HCT116 (cell line): ENCODE measurements around the gene DENND4A. TPM values are rescaled to one million over a fixed set of nuclear protein-coding genes. Genes with fewer than 3 reads are reported as not detected.
"Not testable (repeated sequence)": the region's sequence is repeated elsewhere in the genome, so short reads cannot be mapped to it uniquely, and the experiment has no call there.

Experiments used
- ATAC-seq: fragments of 200-7000 bp; cut with Tn5 transposase; 2 replicates; pipeline ENCODE4 v1.9.1; 2020; ENCODE audit warnings: mild to moderate bottlenecking, moderate library complexity
- BruUV-seq: library from RNA; stranded (reverse); fragments of 400-500 nt; replicated peaks from 2 replicates; lab custom pipeline; 2021; lab: Mats Ljungman, UMichigan
- CTCF ChIA-PET: fragments of 300-600 bp; sonication (Branson Sonifier 250); formaldehyde crosslinking; loops from one replicate; lab custom pipeline; 2021; ENCODE audit warnings: antibody characterized with exemption; lab: Charles Lee
- POLR2A ChIA-PET: fragments of 300-600, 350-600 bp; sonication (Branson Sonifier 250); formaldehyde crosslinking; loops from one replicate; lab custom pipeline; 2021; ENCODE audit warnings: antibody characterized with exemption; lab: Charles Lee
- RAD21 ChIA-PET, 2 experiments: fragments of 300-600 bp; sonication (Branson Sonifier 250); formaldehyde crosslinking; loops; one replicate each; lab custom pipeline; 2023; ENCODE audit warnings: low total read pairs in 2 of 2; ENCODE audit not compliant: uncharacterized antibody in 2 of 2, unreplicated experiment in 2 of 2, low non-redundant PET in 1 of 2; lab: Charles Lee
- DNase-seq: peaks from one replicate; pipeline ENCODE4 v3.0.0-alpha.2; 2010; ENCODE audit warnings: low read depth, low spot score
- H2AFZ ChIP-seq: fragments of 200-600 bp; shearing (Covaris generic), sonication (generic); 2 replicates; pipeline ENCODE4 v1.6.1; 2017; ENCODE audit warnings: low read depth, mixed run types, mixed read lengths, antibody characterized with exemption, low read length; ENCODE audit not compliant: poor library complexity, severe bottlenecking
- H3K27ac ChIP-seq: 2 replicates; pipeline ENCODE4 v1.5.1; 2012; ENCODE audit warnings: low read depth, low read length
- H3K27me3 ChIP-seq: fragments of 200-600 bp; sonication (generic); 2 replicates; pipeline ENCODE4 v1.6.1; 2016; ENCODE audit warnings: mixed run types, low read length, mixed read lengths; ENCODE audit not compliant: insufficient read depth
- H3K36me3 ChIP-seq, 2 experiments: fragments of 200-500 bp in 1 of 2; fragments of 200-600 bp in 1 of 2; sonication (Bioruptor generic) in 1 of 2; sonication (generic) in 1 of 2; 2 replicates each; pipeline versions ENCODE4 v1.5.1 to v1.6.1; 2014 to 2016; ENCODE audit warnings: low read length in 2 of 2, inconsistent platforms in 1 of 2, mixed read lengths in 1 of 2, mixed run types in 1 of 2; ENCODE audit not compliant: insufficient read depth in 2 of 2, control insufficient read depth in 1 of 2
- H3K4me1 ChIP-seq, 2 experiments: fragments of 200-600 bp in 1 of 2; sonication (generic) in 1 of 2; 2 replicates each; pipeline versions ENCODE4 v1.5.1 to v1.6.1; 2012 to 2017; ENCODE audit warnings: low read length in 2 of 2, inconsistent platforms in 1 of 2, mild to moderate bottlenecking in 1 of 2, mixed read lengths in 1 of 2, mixed run types in 1 of 2, moderate library complexity in 1 of 2; ENCODE audit not compliant: insufficient read depth in 2 of 2, control insufficient read depth in 1 of 2
- H3K4me2 ChIP-seq: fragments of 200-600 bp; sonication (generic); 2 replicates; pipeline ENCODE4 v1.6.1; 2017; ENCODE audit warnings: mixed run types, low read length, mixed read lengths
- H3K4me3 ChIP-seq, 2 experiments: fragments of 200-600 bp in 1 of 2; sonication (generic) in 1 of 2; replicated peaks in 1 of 2; 2 replicates each; pipeline ENCODE4 v1.5.1; 2011 to 2016; ENCODE audit warnings: low read length in 2 of 2, control low read depth in 1 of 2, low read depth in 1 of 2, mild to moderate bottlenecking in 1 of 2, mixed read lengths in 1 of 2, mixed run types in 1 of 2
- H3K79me2 ChIP-seq: fragments of 200-600 bp; sonication (generic); 2 replicates; pipeline ENCODE4 v1.6.1; 2017; ENCODE audit warnings: mild to moderate bottlenecking, mixed run types, low read length, moderate library complexity, mixed read lengths; ENCODE audit not compliant: insufficient read depth
- H3K9ac ChIP-seq: fragments of 200-600 bp; sonication (generic); 2 replicates; pipeline ENCODE4 v1.6.1; 2016; ENCODE audit warnings: low read length, mixed read lengths
- H3K9me2 ChIP-seq: fragments of 200-600 bp; sonication (generic), shearing (Covaris generic); 2 replicates; pipeline ENCODE4 v1.6.1; 2017; ENCODE audit warnings: mixed run types, mild to moderate bottlenecking, moderate library complexity; ENCODE audit not compliant: insufficient read depth
- H3K9me3 ChIP-seq, 2 experiments: fragments of 200-500 bp in 1 of 2; fragments of 200-600 bp in 1 of 2; sonication (Bioruptor generic) in 1 of 2; sonication (generic) in 1 of 2; 2 replicates each; pipeline ENCODE4 v1.6.1; 2014 to 2017; ENCODE audit warnings: low read length in 2 of 2, mixed read lengths in 2 of 2, inconsistent platforms in 1 of 2, low read depth in 1 of 2, mild to moderate bottlenecking in 1 of 2, mixed run types in 1 of 2, moderate library complexity in 1 of 2; ENCODE audit not compliant: control insufficient read depth in 1 of 2, insufficient read depth in 1 of 2
- H4K20me1 ChIP-seq: fragments of 200-600 bp; sonication (generic), shearing (Covaris generic); 2 replicates; pipeline ENCODE4 v1.6.1; 2017; ENCODE audit warnings: mixed run types, mild to moderate bottlenecking, moderate library complexity; ENCODE audit not compliant: insufficient read depth
- CBX3 ChIP-seq: IDR thresholded peaks from 2 replicates; pipeline ENCODE4 v1.6.1; 2012; ENCODE audit warnings: low read depth
- EZH2 ChIP-seq: fragments of 200-600 bp; sonication (generic); IDR thresholded peaks from 2 replicates; pipeline ENCODE4 v1.6.1; 2017; ENCODE audit warnings: antibody characterized with exemption, mixed run types
- FOSL1 ChIP-seq: IDR thresholded peaks from 2 replicates; pipeline ENCODE4 v1.6.1; 2012; ENCODE audit warnings: low read depth
- POLR2AphosphoS5 ChIP-seq: IDR thresholded peaks from 2 replicates; pipeline ENCODE4 v1.6.1; 2011; ENCODE audit warnings: mild to moderate bottlenecking, low read depth, low read length, moderate library complexity
- RAD21 ChIP-seq: IDR thresholded peaks from 2 replicates; pipeline ENCODE4 v1.6.1; 2012; ENCODE audit warnings: low read depth, mild to moderate bottlenecking
- TCF7L2 ChIP-seq: IDR thresholded peaks from 2 replicates; pipeline ENCODE4 v1.7.0; 2011; ENCODE audit warnings: borderline replicate concordance, inconsistent platforms; ENCODE audit not compliant: insufficient read depth, insufficient read length; ENCODE audit errors: extremely low read depth
- intact Hi-C: fragments of 100-400 bp; cut with micrococcal nuclease; formaldehyde crosslinking; loops from 2 replicates; pipeline ENCODE4 v1.10.0; 2022
- total RNA-seq: library from RNA; stranded (reverse); gene quantifications from one replicate; pipeline ENCODE4 v1.2.1, GENCODE V29; 2021; ENCODE audit not compliant: unreplicated experiment
- TF ChIP-seq, protein P1 (sequence below): IDR thresholded peaks from 2 replicates; pipeline ENCODE4 v1.6.1; 2011; ENCODE audit warnings: mild to moderate bottlenecking, low read length, moderate library complexity; ENCODE audit not compliant: insufficient replicate concordance; ENCODE audit errors: extremely low read depth
- TF ChIP-seq, protein P2 (sequence below): IDR thresholded peaks from 2 replicates; pipeline ENCODE4 v1.6.1; 2012

DENND4A gene
- total RNA-seq, 1 experiment from 2014 or later, result 9.1 TPM

DNA sequence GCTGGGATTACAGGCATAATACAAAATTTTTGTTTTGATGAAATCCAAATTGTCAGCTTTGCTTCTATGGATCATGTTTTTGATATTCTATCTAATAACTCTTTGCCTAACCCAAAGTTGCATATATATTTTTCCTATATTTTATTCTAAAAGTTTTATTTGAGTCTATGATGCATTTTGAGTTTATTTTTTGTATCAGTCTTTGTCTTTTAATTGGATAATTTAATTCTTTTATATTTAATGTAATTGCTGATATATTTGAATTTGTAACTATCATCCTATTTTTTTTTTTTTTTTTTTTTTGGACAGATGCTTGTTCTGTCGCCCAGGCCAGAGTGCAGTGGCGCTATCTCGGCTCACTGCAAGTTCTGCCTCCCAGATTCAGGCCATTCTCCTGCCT is 19.7 kb upstream of the DENND4A start:
- Histone ChIP-seq H3K4me3 (no peak overlapping the region), H3K9ac (no peak overlapping the region), H3K27me3 (no peaks in the 10 kb centered on the region), H3K9me2 (no peaks in the 10 kb centered on the region), H4K20me1 (no peaks in the 10 kb centered on the region), H3K79me2 (no peaks in the 10 kb centered on the region), H2AFZ (no peak overlapping the region), H3K4me2 (no peak overlapping the region), H3K36me3 (no peaks in the 10 kb centered on the region), H3K9me3 (no peaks in the 10 kb centered on the region), H3K27ac (no peak overlapping the region), H3K4me1 (no peaks in the 10 kb centered on the region)
- ATAC-seq (no peak), DNase-seq (no peak)
- no TSS peak for BruUV-seq
- ChIA-PET POLR2A (no interaction called here), RAD21 (no interaction called here), CTCF (no interaction called here)
- TF ChIP-seq FOSL1 (no peak), CBX3 (no peak), TCF7L2 (no peak), POLR2AphosphoS5 (no peak), RAD21 (no peak), EZH2 (no peak)
- TF ChIP-seq, protein P1, sequence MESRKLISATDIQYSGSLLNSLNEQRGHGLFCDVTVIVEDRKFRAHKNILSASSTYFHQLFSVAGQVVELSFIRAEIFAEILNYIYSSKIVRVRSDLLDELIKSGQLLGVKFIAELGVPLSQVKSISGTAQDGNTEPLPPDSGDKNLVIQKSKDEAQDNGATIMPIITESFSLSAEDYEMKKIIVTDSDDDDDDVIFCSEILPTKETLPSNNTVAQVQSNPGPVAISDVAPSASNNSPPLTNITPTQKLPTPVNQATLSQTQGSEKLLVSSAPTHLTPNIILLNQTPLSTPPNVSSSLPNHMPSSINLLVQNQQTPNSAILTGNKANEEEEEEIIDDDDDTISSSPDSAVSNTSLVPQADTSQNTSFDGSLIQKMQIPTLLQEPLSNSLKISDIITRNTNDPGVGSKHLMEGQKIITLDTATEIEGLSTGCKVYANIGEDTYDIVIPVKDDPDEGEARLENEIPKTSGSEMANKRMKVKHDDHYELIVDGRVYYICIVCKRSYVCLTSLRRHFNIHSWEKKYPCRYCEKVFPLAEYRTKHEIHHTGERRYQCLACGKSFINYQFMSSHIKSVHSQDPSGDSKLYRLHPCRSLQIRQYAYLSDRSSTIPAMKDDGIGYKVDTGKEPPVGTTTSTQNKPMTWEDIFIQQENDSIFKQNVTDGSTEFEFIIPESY, result no peak
- TF ChIP-seq, protein P2, sequence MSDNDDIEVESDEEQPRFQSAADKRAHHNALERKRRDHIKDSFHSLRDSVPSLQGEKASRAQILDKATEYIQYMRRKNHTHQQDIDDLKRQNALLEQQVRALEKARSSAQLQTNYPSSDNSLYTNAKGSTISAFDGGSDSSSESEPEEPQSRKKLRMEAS, result no peak
- intact Hi-C loops, result no loop called here

DNA sequence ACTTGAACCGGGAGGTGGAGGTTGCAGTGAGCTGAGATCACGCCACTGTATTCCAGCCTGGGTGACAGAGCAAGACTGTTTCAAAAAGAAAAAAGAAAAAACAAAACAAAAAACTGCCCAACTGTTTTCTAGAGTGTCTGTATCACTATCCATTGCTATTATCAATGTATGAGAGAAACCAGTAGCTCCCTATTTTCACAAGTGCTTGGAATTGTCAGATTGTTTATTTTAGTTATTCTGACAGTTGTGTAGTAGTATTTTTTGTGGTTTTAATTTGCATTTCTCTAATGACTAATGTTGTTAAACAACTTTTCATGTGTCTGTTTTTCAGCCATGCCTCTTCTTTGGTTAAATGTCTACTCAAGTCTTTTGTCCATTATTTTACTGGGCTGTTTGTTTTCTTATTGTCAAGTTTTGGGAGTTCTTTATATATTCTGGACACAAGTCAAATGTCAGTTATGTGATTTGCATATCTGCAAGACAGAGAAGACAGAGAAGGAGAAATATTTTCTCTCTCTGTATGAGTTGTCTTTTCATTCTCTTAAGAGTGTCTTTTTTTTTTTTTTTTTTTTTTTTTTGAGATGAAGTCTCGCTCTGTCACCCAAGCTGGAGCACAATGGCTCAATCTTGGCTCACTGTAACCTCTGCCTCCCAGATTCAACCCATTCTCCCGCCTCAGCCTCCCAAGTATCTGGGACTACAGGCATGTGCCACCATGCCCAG is 19.1 kb upstream of the DENND4A start:
- POLR2A ChIA-PET, ATAC-seq, DNase-seq, intact Hi-C loops, H4K20me1 ChIP-seq, H3K9me3 ChIP-seq, H3K9me2 ChIP-seq, H3K4me2 ChIP-seq, BruUV-seq, RAD21 ChIA-PET, H2AFZ ChIP-seq, H3K79me2 ChIP-seq, CTCF ChIA-PET, H3K27me3 ChIP-seq, H3K36me3 ChIP-seq, H3K27ac ChIP-seq, H3K4me3 ChIP-seq, H3K9ac ChIP-seq, H3K4me1 ChIP-seq: not testable (repeated sequence)
